ENCODE data around the gene CACNA2D3.

DNA sequence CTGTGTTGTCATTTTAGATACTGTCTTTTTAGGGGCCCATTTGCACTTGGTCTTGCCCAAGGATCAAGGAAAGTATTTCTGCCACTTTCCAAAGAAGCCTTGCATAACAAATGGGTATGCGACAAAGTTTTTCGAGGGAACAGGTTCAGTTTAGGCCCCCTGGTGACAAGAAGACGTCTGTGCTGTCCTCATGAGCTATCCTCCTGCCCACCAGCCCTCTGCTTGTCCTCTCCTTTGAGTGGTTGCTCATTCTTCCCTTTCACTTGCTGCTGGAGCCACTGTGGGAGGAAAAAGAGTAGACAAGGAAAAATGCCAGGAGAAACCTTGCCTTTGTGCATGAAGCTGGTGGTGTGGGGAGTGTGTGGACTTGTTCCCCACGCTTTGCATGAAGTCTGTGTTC, 171.9 kb downstream of the CACNA2D3 start:
- TF ChIP-seq, protein P1, sequence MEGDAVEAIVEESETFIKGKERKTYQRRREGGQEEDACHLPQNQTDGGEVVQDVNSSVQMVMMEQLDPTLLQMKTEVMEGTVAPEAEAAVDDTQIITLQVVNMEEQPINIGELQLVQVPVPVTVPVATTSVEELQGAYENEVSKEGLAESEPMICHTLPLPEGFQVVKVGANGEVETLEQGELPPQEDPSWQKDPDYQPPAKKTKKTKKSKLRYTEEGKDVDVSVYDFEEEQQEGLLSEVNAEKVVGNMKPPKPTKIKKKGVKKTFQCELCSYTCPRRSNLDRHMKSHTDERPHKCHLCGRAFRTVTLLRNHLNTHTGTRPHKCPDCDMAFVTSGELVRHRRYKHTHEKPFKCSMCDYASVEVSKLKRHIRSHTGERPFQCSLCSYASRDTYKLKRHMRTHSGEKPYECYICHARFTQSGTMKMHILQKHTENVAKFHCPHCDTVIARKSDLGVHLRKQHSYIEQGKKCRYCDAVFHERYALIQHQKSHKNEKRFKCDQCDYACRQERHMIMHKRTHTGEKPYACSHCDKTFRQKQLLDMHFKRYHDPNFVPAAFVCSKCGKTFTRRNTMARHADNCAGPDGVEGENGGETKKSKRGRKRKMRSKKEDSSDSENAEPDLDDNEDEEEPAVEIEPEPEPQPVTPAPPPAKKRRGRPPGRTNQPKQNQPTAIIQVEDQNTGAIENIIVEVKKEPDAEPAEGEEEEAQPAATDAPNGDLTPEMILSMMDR (IDR thresholded peaks at IDR 0.05): no peak
- TF ChIP-seq POLR2A (IDR thresholded peaks at IDR 0.05): no peak

All from transverse colon (tissue), 3 donors.